ENCODE data around the gene TMEM80.

DNA sequence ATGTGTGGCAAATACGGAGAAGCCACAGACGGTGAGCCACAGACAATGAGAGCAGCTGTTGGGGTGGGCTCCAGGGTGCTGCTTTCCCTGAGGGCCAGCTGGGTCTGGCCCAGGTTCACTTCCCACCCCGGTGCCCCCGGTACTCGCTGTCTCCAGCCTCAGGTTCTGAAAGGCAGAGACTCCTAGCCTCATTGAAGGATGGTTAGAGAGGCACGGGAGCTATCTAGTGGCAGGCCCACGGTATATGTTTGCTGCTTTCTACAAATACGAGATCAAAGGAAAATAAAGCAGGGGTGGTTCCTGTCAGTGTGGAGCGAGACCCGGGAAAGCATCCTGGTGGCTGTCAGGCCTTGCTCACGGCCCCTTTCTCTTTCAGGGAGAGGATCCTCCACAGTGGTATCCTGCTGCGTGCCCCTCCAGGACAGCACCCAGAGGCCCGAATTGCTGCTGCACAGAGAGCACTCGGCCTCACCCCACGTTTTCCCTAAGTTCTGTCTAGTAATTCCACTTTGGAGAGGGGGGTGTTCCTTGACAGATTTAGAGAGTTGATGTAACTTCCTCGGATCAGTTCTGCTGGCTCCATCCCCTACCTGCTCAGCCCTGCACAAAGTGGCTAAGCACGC, 3.0 kb downstream of the TMEM80 start:
- no peak for TF ChIP-seq EZH2 (IDR thresholded peaks at IDR 0.05; ENCODE audit: low read length, missing control alignments)
- TF ChIP-seq, protein P1, sequence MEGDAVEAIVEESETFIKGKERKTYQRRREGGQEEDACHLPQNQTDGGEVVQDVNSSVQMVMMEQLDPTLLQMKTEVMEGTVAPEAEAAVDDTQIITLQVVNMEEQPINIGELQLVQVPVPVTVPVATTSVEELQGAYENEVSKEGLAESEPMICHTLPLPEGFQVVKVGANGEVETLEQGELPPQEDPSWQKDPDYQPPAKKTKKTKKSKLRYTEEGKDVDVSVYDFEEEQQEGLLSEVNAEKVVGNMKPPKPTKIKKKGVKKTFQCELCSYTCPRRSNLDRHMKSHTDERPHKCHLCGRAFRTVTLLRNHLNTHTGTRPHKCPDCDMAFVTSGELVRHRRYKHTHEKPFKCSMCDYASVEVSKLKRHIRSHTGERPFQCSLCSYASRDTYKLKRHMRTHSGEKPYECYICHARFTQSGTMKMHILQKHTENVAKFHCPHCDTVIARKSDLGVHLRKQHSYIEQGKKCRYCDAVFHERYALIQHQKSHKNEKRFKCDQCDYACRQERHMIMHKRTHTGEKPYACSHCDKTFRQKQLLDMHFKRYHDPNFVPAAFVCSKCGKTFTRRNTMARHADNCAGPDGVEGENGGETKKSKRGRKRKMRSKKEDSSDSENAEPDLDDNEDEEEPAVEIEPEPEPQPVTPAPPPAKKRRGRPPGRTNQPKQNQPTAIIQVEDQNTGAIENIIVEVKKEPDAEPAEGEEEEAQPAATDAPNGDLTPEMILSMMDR (conservative IDR thresholded peaks at IDR 0.05 in 1 of 2, IDR thresholded peaks at IDR 0.05 in 1 of 2; ENCODE audit: low read depth in 1 of 2, low read length in 2 of 2): no peak

All from fibroblast of lung (primary cell).